GM23338 (cell line): ENCODE measurements around the gene EEPD1. TPM values are rescaled to one million over a fixed set of nuclear protein-coding genes. Genes with fewer than 3 reads are reported as not detected.

ENCODE experiments used
- ATAC-seq: fragments of 200-7000 bp; cut with Tn5 transposase; 3 replicates; pipeline ENCODE4 v1.9.1; 2020
- DNase-seq: peaks from one replicate; pipeline ENCODE4 v3.0.0-alpha.2; 2015; ENCODE audit warnings: low spot score
- H2AFZ ChIP-seq: fragments of 200-600 bp; sonication (generic); 2 replicates; pipeline ENCODE4 v1.8.0; 2016; ENCODE audit warnings: antibody characterized with exemption, mild to moderate bottlenecking, moderate library complexity
- H3F3A ChIP-seq: fragments of 200-600 bp; sonication (generic); replicated peaks from 2 replicates; pipeline ENCODE4 v1.8.0; 2017; ENCODE audit warnings: antibody characterized with exemption, mixed run types, low read depth
- H3K27ac ChIP-seq: fragments of 200-600 bp; sonication (generic); 2 replicates; pipeline ENCODE4 v1.6.1; 2016; ENCODE audit warnings: low read depth
- H3K27me3 ChIP-seq: fragments of 200-600 bp; sonication (generic); 2 replicates; pipeline ENCODE4 v1.8.0; 2016; ENCODE audit warnings: mild to moderate bottlenecking, mixed run types, moderate library complexity; ENCODE audit not compliant: insufficient read depth
- H3K36me3 ChIP-seq: fragments of 200-600 bp; sonication (generic); 2 replicates; pipeline ENCODE4 v1.8.0; 2016; ENCODE audit warnings: mild to moderate bottlenecking; ENCODE audit not compliant: insufficient read depth
- H3K4me1 ChIP-seq: fragments of 200-600 bp; sonication (generic); 2 replicates; pipeline ENCODE4 v1.8.0; 2016; ENCODE audit warnings: mild to moderate bottlenecking, moderate library complexity; ENCODE audit not compliant: insufficient read depth
- H3K4me2 ChIP-seq: fragments of 200-600 bp; sonication (generic); 2 replicates; pipeline ENCODE4 v1.7.1; 2017; ENCODE audit warnings: mixed run types
- H3K4me3 ChIP-seq: fragments of 200-600 bp; sonication (generic); 2 replicates; pipeline ENCODE4 v1.6.1; 2016; ENCODE audit warnings: mixed run types
- H3K79me2 ChIP-seq: fragments of 200-600 bp; sonication (generic); replicated peaks from 2 replicates; pipeline ENCODE4 v1.8.0; 2017; ENCODE audit warnings: mild to moderate bottlenecking; ENCODE audit not compliant: insufficient read depth
- H3K9me2 ChIP-seq: fragments of 200-600 bp; sonication (generic); 2 replicates; pipeline ENCODE4 v1.8.0; 2017; ENCODE audit not compliant: insufficient read depth
- H4K20me1 ChIP-seq: fragments of 200-600 bp; sonication (generic); replicated peaks from 2 replicates; pipeline ENCODE4 v1.8.0; 2017; ENCODE audit warnings: mild to moderate bottlenecking; ENCODE audit not compliant: insufficient read depth
- H3K27ac Mint-ChIP-seq: 2 replicates; pipeline ENCODE4 v1.8.0; 2020; ENCODE audit warnings: inconsistent platforms, mild to moderate bottlenecking, moderate library complexity, mixed read lengths
- H3K27me3 Mint-ChIP-seq: 3 replicates; pipeline ENCODE4 v1.8.0; 2022; ENCODE audit warnings: low read depth, mild to moderate bottlenecking, moderate library complexity, mixed read lengths, inconsistent platforms; ENCODE audit not compliant: insufficient read depth, poor library complexity
- H3K36me3 Mint-ChIP-seq: 3 replicates; pipeline ENCODE4 v1.8.0; 2021; ENCODE audit warnings: low read depth, mild to moderate bottlenecking, inconsistent platforms, moderate library complexity, mixed read lengths
- H3K4me1 Mint-ChIP-seq: 3 replicates; pipeline ENCODE4 v1.8.0; 2020; ENCODE audit warnings: mild to moderate bottlenecking, inconsistent platforms, mixed read lengths
- H3K4me3 Mint-ChIP-seq: 3 replicates; pipeline ENCODE4 v1.8.0; 2021; ENCODE audit warnings: moderate library complexity, mild to moderate bottlenecking, inconsistent platforms, mixed read lengths
- H3K9me3 Mint-ChIP-seq: 3 replicates; pipeline ENCODE4 v1.8.0; 2020; ENCODE audit warnings: moderate library complexity, mild to moderate bottlenecking, inconsistent platforms, mixed read lengths
- CREB1 ChIP-seq: fragments of 250-450 bp; sonication (Bioruptor Pico); IDR thresholded peaks from 2 replicates; pipeline ENCODE4 v1.5.0; 2020; ENCODE audit warnings: low read depth, mild to moderate bottlenecking, moderate library complexity
- CTCF ChIP-seq, 2 experiments: fragments of 200-600 bp in 1 of 2; sonication (generic) in 1 of 2; conservative IDR thresholded peaks; 2 replicates each; pipeline versions ENCODE4 v1.5.1 to v1.6.1; 2016 to 2017; ENCODE audit warnings: antibody characterized with exemption in 2 of 2, low read depth in 2 of 2, mild to moderate bottlenecking in 2 of 2, moderate library complexity in 1 of 2
- ETS1 ChIP-seq: IDR thresholded peaks from 2 replicates; pipeline ENCODE4 v1.6.1; 2016; ENCODE audit warnings: antibody characterized with exemption
- EZH2 ChIP-seq: fragments of 200-600 bp; sonication (generic); IDR thresholded peaks from one replicate; pipeline ENCODE4 v1.8.0; 2017; ENCODE audit warnings: antibody characterized with exemption, mild to moderate bottlenecking, low read depth; ENCODE audit not compliant: unreplicated experiment
- EZH2phosphoT487 ChIP-seq: fragments of 200-600 bp; sonication (generic); IDR thresholded peaks from one replicate; pipeline ENCODE4 v1.8.1; 2018; ENCODE audit warnings: antibody characterized with exemption; ENCODE audit not compliant: unreplicated experiment
- JUNB ChIP-seq: IDR thresholded peaks from one replicate; pipeline ENCODE4 v1.6.1; 2016; ENCODE audit warnings: antibody characterized with exemption; ENCODE audit not compliant: unreplicated experiment
- NANOG ChIP-seq: IDR thresholded peaks from 2 replicates; pipeline ENCODE4 v1.6.1; 2016; ENCODE audit warnings: antibody characterized with exemption, borderline replicate concordance
- POLR2AphosphoS5 ChIP-seq: IDR thresholded peaks from 2 replicates; pipeline ENCODE4 v1.6.1; 2016; ENCODE audit warnings: antibody characterized with exemption, low read depth
- REST ChIP-seq: IDR thresholded peaks from one replicate; pipeline ENCODE4 v1.6.1; 2018; ENCODE audit warnings: antibody characterized with exemption; ENCODE audit not compliant: unreplicated experiment
- STAT1 ChIP-seq: IDR thresholded peaks from one replicate; pipeline ENCODE4 v1.6.1; 2016; ENCODE audit warnings: antibody characterized with exemption; ENCODE audit not compliant: unreplicated experiment
- ZNF114 ChIP-seq: fragments of 250-450 bp; sonication (Bioruptor Pico); IDR thresholded peaks from 2 replicates; pipeline ENCODE4 v1.5.0; 2020; ENCODE audit warnings: mild to moderate bottlenecking, moderate library complexity
- ZNF331 ChIP-seq: fragments of 250-450 bp; sonication (Bioruptor Pico); IDR thresholded peaks from 2 replicates; pipeline ENCODE4 v1.5.0; 2020; ENCODE audit warnings: low read depth, mild to moderate bottlenecking, moderate library complexity
- ZNF462 ChIP-seq: fragments of 250-450 bp; sonication (Bioruptor Pico); IDR thresholded peaks from 2 replicates; pipeline ENCODE4 v1.5.0; 2020; ENCODE audit warnings: mild to moderate bottlenecking, moderate library complexity
- polyA plus RNA-seq: library from polyadenylated mRNA; unstranded; fragments of >200 nt; fragmentation: Nextera tagmentation; extraction: Ambion mirVana; gene quantifications from 2 replicates; pipeline ENCODE4 v1.2.1, GENCODE V29; 2016
- total RNA-seq: library from RNA; depleted of rRNA; stranded (reverse); fragments of >200 nt; shearing (Covaris generic); gene quantifications from 2 replicates; pipeline ENCODE4 v1.2.3, GENCODE V29; 2014

The EEPD1 gene
- total and polyA plus RNA-seq, 2 experiments from 2014 or later = 4.1 to 17.1 TPM

GRCh38 chr7:36305648-36306047 is 152.6 kb downstream of the EEPD1 start:
- H3K36me3 ChIP-seq = no peaks in the 10 kb centered on the region
- Mint-ChIP-seq H3K9me3 (no peaks in the 10 kb centered on the region), H3K27ac (no peak overlapping the region), H3K4me3 (no peak overlapping the region), H3K36me3 (peaks cover 5% of the 10 kb centered on the region; the same call in 2 of the 3 replicates), H3K4me1 (peaks cover 18% of the 10 kb centered on the region), H3K27me3 (peaks cover 12% of the 10 kb centered on the region)
- no peak overlapping the region for H3K4me3 ChIP-seq
- no peak overlapping the region for H3K27ac ChIP-seq
- no peaks in the 10 kb centered on the region for H3K27me3 ChIP-seq
- no peaks in the 10 kb centered on the region for H3K4me1 ChIP-seq
- no peaks in the 10 kb centered on the region for H4K20me1 ChIP-seq
- H3K4me2 ChIP-seq = no peak overlapping the region
- 0 out of 2 replicates have a peak, but pooled peaks cover 5% of the 10 kb centered on the region for H3K9me2 ChIP-seq
- H2AFZ ChIP-seq = no peak overlapping the region
- DNase-seq (no peak), ATAC-seq (no peak)
- H3F3A ChIP-seq = no peaks in the 10 kb centered on the region
- TF ChIP-seq ETS1 (no peak), CTCF (conservative IDR thresholded peaks at IDR 0.05; ENCODE audit: low read depth in 2 of 2) (no peak), CREB1 (CRISPR knock-in tag) (no peak), ZNF331 (CRISPR knock-in tag) (no peak), JUNB (no peak), POLR2AphosphoS5 (no peak), EZH2 (no peak), NANOG (no peak), EZH2phosphoT487 (no peak), ZNF462 (no peak), STAT1 (no peak), ZNF114 (CRISPR knock-in tag) (no peak), REST (no peak)
- H3K79me2 ChIP-seq = no peaks in the 10 kb centered on the region
